Activated CD4-positive, alpha-beta T cell treated with anti-CD3 and anti-CD28 coated beads for 36 hours (primary cell): ENCODE measurements around the gene TRIP13. TPM values are rescaled to one million over a fixed set of nuclear protein-coding genes. Genes with fewer than 3 reads are reported as not detected.
"Not testable (repeated sequence)": the region's sequence is repeated elsewhere in the genome, so short reads cannot be mapped to it uniquely, and the experiment has no call there.

Experiments used
- ATAC-seq: fragments of 200-7000 bp; cut with Tn5 transposase; one replicate; pipeline ENCODE4 v1.10.0; 2021; ENCODE audit warnings: mild to moderate bottlenecking, moderate library complexity
- CTCF ChIA-PET: fragments of 350-600 bp; sonication (Branson Sonifier 250); formaldehyde crosslinking; loops from one replicate; lab custom pipeline; 2021; ENCODE audit warnings: antibody characterized with exemption; lab: Charles Lee
- POLR2A ChIA-PET: fragments of 350-600 bp; sonication (Branson Sonifier 250); formaldehyde crosslinking; loops from one replicate; lab custom pipeline; 2021; ENCODE audit warnings: antibody characterized with exemption, inconsistent platforms; lab: Charles Lee
- DNase-seq: peaks from one replicate; pipeline ENCODE4 v3.0.0-alpha.2; 2020
- H3K27ac Mint-ChIP-seq: one replicate; pipeline ENCODE4 v1.8.0; 2021; ENCODE audit warnings: mixed read lengths
- H3K27me3 Mint-ChIP-seq: one replicate; pipeline ENCODE4 v1.8.0; 2021; ENCODE audit warnings: mixed read lengths
- H3K36me3 Mint-ChIP-seq: one replicate; pipeline ENCODE4 v1.8.0; 2021; ENCODE audit warnings: low read depth, mixed read lengths
- H3K4me1 Mint-ChIP-seq: one replicate; pipeline ENCODE4 v1.8.0; 2021; ENCODE audit warnings: mixed read lengths
- H3K4me3 Mint-ChIP-seq: one replicate; pipeline ENCODE4 v1.8.0; 2021; ENCODE audit warnings: mild to moderate bottlenecking, moderate library complexity, mixed read lengths
- H3K9me3 Mint-ChIP-seq: one replicate; pipeline ENCODE4 v1.8.0; 2021; ENCODE audit warnings: low read depth, mixed read lengths
- intact Hi-C, 2 experiments: fragments of 100-400 bp; cut with DNase I in 1 of 2; cut with micrococcal nuclease in 1 of 2; formaldehyde crosslinking; loops; one replicate each; pipeline versions ENCODE4 v1.14.2 to v1.15.1; 2022 to 2024; cut with DNase I, micrococcal nuclease
- total RNA-seq, 2 experiments: library from RNA; stranded (reverse); gene quantifications; one replicate each; pipeline ENCODE4 v1.2.3, GENCODE V29; 2021

The TRIP13 gene
- total RNA-seq, 2 experiments from 2014 or later = 34.4 to 34.7 TPM

- H3K27me3 Mint-ChIP-seq = no peaks in the 10 kb centered on the region
- H3K9me3 Mint-ChIP-seq = no peaks in the 10 kb centered on the region
- no peak for DNase-seq
- peaks cover 52% of the 10 kb centered on the region for H3K36me3 Mint-ChIP-seq
- no peak overlapping the region for H3K4me3 Mint-ChIP-seq
- intact Hi-C loops = no loop called here
- ATAC-seq = no peak
- ChIA-PET POLR2A (interaction anchor here (0.6 kb wide), 1 partner anchor 81 kb away, joined by 3 read pairs; no protein-coding TSS in a partner anchor), CTCF (interaction anchor here (0.7 kb wide), 1 partner anchor 243 kb away, joined by 3 read pairs; no protein-coding TSS in a partner anchor)
- H3K27ac Mint-ChIP-seq = no peak overlapping the region
- peaks cover 13% of the 10 kb centered on the region for H3K4me1 Mint-ChIP-seq
Observed at GRCh38 chr5:916441-917293, 24.0 kb downstream of the TRIP13 start.

- H3K27me3 Mint-ChIP-seq, H3K4me1 Mint-ChIP-seq, POLR2A ChIA-PET, CTCF ChIA-PET, ATAC-seq, DNase-seq, H3K9me3 Mint-ChIP-seq, H3K4me3 Mint-ChIP-seq, H3K27ac Mint-ChIP-seq, intact Hi-C loops: not testable (repeated sequence)
- peaks cover 39% of the 10 kb centered on the region for H3K36me3 Mint-ChIP-seq
Observed at GRCh38 chr5:918717-919116, 26.0 kb downstream of the TRIP13 start.

GRCh38 chr5:919356-920000 is 26.8 kb downstream of the TRIP13 start:
- Mint-ChIP-seq H3K27ac (no peak overlapping the region), H3K4me3 (no peak overlapping the region), H3K27me3 (no peaks in the 10 kb centered on the region), H3K36me3 (peaks cover 32% of the 10 kb centered on the region), H3K9me3 (no peaks in the 10 kb centered on the region), H3K4me1 (peaks cover 8% of the 10 kb centered on the region)
- no peak for DNase-seq
- POLR2A ChIA-PET = no interaction called here
- CTCF ChIA-PET = interaction anchor here (0.7 to 0.8 kb wide), 2 partner anchors 18 to 90 kb away, joined by 3 to 5 read pairs; no protein-coding TSS in a partner anchor
- no peak for ATAC-seq
- intact Hi-C loops = no loop called here

- intact Hi-C loops = loop anchor here (5.0 kb wide), 2 partner anchors 92 to 722 kb away; no protein-coding TSS in a partner anchor
- peaks cover 28% of the 10 kb centered on the region for H3K36me3 Mint-ChIP-seq
- H3K27me3 Mint-ChIP-seq = peaks cover 6% of the 10 kb centered on the region
- peaks cover 15% of the 10 kb centered on the region for H3K4me1 Mint-ChIP-seq
- no peak overlapping the region for H3K27ac Mint-ChIP-seq
- DNase-seq (no peak), ATAC-seq (no peak)
- CTCF ChIA-PET = interaction anchor here (0.7 to 0.8 kb wide), 2 partner anchors 19 to 90 kb away, joined by 3 to 5 read pairs; no protein-coding TSS in a partner anchor
- no peak overlapping the region for H3K4me3 Mint-ChIP-seq
- no peaks in the 10 kb centered on the region for H3K9me3 Mint-ChIP-seq
- POLR2A ChIA-PET = no interaction called here
Observed at GRCh38 chr5:920321-920720, 27.6 kb downstream of the TRIP13 start.

- Mint-ChIP-seq H3K9me3 (no peaks in the 10 kb centered on the region), H3K4me1 (peaks cover 26% of the 10 kb centered on the region), H3K27ac (no peak overlapping the region), H3K27me3 (peaks cover 15% of the 10 kb centered on the region), H3K36me3 (peaks cover 23% of the 10 kb centered on the region), H3K4me3 (no peak overlapping the region)
- POLR2A ChIA-PET = no interaction called here
- intact Hi-C loops = loop anchor here (2.0 to 5.0 kb wide), 3 partner anchors 91 to 721 kb away; no protein-coding TSS in a partner anchor
- CTCF ChIA-PET = interaction anchor here (0.8 to 0.9 kb wide), 2 partner anchors 19 to 219 kb away, joined by 3 read pairs; no protein-coding TSS in a partner anchor
- ATAC-seq (no peak), DNase-seq (no peak)
Observed at GRCh38 chr5:921456-922435, 29.1 kb downstream of the TRIP13 start.

GRCh38 chr5:922436-923280 is 30.0 kb downstream of the TRIP13 start:
- H3K27me3 Mint-ChIP-seq = peaks cover 20% of the 10 kb centered on the region
- no peak for DNase-seq
- H3K36me3 Mint-ChIP-seq = peaks cover 19% of the 10 kb centered on the region
- no peaks in the 10 kb centered on the region for H3K9me3 Mint-ChIP-seq
- CTCF ChIA-PET = interaction anchor here (1.1 to 2.3 kb wide), 4 partner anchors 88 to 720 kb away, joined by 3 to 8 read pairs (median 6); no protein-coding TSS in a partner anchor
- no peak overlapping the region for H3K27ac Mint-ChIP-seq
- ATAC-seq = no peak
- intact Hi-C loops = loop anchor here (1.0 to 5.0 kb wide), 6 partner anchors 89 to 720 kb away; no protein-coding TSS in a partner anchor
- peaks cover 26% of the 10 kb centered on the region for H3K4me1 Mint-ChIP-seq
- no peak overlapping the region for H3K4me3 Mint-ChIP-seq
- POLR2A ChIA-PET = no interaction called here

- Mint-ChIP-seq H3K36me3 (peaks cover 14% of the 10 kb centered on the region), H3K4me1 (peaks cover 26% of the 10 kb centered on the region), H3K4me3 (no peak overlapping the region), H3K27ac (no peak overlapping the region), H3K9me3 (no peaks in the 10 kb centered on the region), H3K27me3 (peaks cover 25% of the 10 kb centered on the region)
- ATAC-seq = peak; percentile 88
- peak; percentile 87 for DNase-seq
- ChIA-PET CTCF (interaction anchor here (0.5 to 2.3 kb wide), 21 partner anchors 10 to 722 kb away, joined by 3 to 19 read pairs (median 4); no protein-coding TSS in a partner anchor), POLR2A (no interaction called here)
- intact Hi-C loops = loop anchor here (1.0 to 5.0 kb wide), 6 partner anchors 88 to 719 kb away; no protein-coding TSS in a partner anchor
Observed at GRCh38 chr5:923281-923873, 30.7 kb downstream of the TRIP13 start.

- H3K36me3 Mint-ChIP-seq = peaks cover 1% of the 10 kb centered on the region
- no peaks in the 10 kb centered on the region for H3K9me3 Mint-ChIP-seq
- ChIA-PET CTCF (interaction anchor here (0.7 kb wide), 1 partner anchor 213 kb away, joined by 3 read pairs; no protein-coding TSS in a partner anchor), POLR2A (no interaction called here)
- H3K27me3 Mint-ChIP-seq = peaks cover 25% of the 10 kb centered on the region
- H3K4me1 Mint-ChIP-seq = peaks cover 26% of the 10 kb centered on the region
- ATAC-seq = peak; percentile 61
- intact Hi-C loops = no loop called here
- H3K4me3 Mint-ChIP-seq = no peak overlapping the region
- peak; percentile 56 for DNase-seq
- no peak overlapping the region for H3K27ac Mint-ChIP-seq
Observed at GRCh38 chr5:926417-927171, 33.9 kb downstream of the TRIP13 start.
